H1 (cell line): Measurements from ENCODE around the gene ATP6V1C2.

Source experiments
- BRCA1 ChIP-seq: IDR thresholded peaks from 2 replicates; pipeline ENCODE4 v1.6.1; 2012; ENCODE audit warnings: low read depth, low read length, improper control_type of control experiment
- PHF8 ChIP-seq: fragments of 200-600 bp; sonication (generic); conservative IDR thresholded peaks from 2 replicates; pipeline ENCODE4 v1.7.1; 2012; ENCODE audit warnings: low read depth, mild to moderate bottlenecking, inconsistent platforms, low read length, moderate library complexity
- SAP30 ChIP-seq: fragments of 300-600 bp; sonication (generic); IDR thresholded peaks from 2 replicates; pipeline ENCODE4 v1.7.1; 2012; ENCODE audit warnings: low read length, moderate library complexity, mild to moderate bottlenecking, inconsistent platforms; ENCODE audit not compliant: insufficient read depth, insufficient replicate concordance

DNA sequence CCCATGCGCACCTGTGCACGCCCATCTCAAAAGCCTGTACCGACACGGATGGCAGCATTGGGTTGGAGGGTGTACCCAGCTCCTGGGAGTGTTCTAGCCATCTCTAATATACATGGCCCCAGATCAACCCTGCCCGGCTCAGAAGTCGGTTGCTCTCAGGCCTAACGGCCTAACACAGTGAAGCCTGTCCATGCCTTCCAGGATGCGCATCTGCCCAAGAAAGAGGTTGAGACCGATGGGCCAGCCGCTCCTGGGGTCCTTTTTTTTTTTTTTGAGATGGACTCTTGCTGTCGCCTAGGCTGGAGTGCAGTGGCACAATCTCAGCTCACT is 59.0 kb downstream of the ATP6V1C2 start:
- no peak for TF ChIP-seq SAP30
- TF ChIP-seq PHF8: no peak
- TF ChIP-seq BRCA1: no peak
